GM20431 (cell line): Measurements from ENCODE around the gene SOST.
"Not testable (repeated sequence)": the region's sequence is repeated elsewhere in the genome, so short reads cannot be mapped to it uniquely, and the experiment has no call there.

ENCODE experiments used
- in situ Hi-C: fragments of 300-500 bp; cut with MseI, MboI; formaldehyde crosslinking; loops from one replicate; pipeline ENCODE4 v1.15.0; 2020; ENCODE audit warnings: low sequenced_read_pairs; ENCODE audit not compliant: unreplicated experiment

The SOST gene

GRCh38 chr17:43758497-43759174 is at the start of gene SOST:
TSS of gene SOST (minus strand) at chr17:43758791. CDS start at chr17:43758741, 50 bp downstream.
- in situ Hi-C loops, result no loop called here

- in situ Hi-C loops, result no loop called here
These were observed 49.5 kb upstream of the SOST start for GRCh38 chr17:43808076-43808475.

GRCh38 chr17:43805117-43805516 is 46.5 kb upstream of the SOST start:
- in situ Hi-C loops, result no loop called here

GRCh38 chr17:43803758-43804157 is 45.2 kb upstream of the SOST start:
- in situ Hi-C loops, result no loop called here

- in situ Hi-C loops, result no loop called here
These were observed 43.3 kb upstream of the SOST start for GRCh38 chr17:43801844-43802243.

- in situ Hi-C loops, result no loop called here
These were observed 42.1 kb upstream of the SOST start for GRCh38 chr17:43800736-43801135.

GRCh38 chr17:43799047-43799446 is 40.5 kb upstream of the SOST start:
- in situ Hi-C loops, result no loop called here

GRCh38 chr17:43798024-43798423 is 39.4 kb upstream of the SOST start:
- in situ Hi-C loops, result not testable (repeated sequence)

- in situ Hi-C loops, result not testable (repeated sequence)
These were observed 34.1 kb upstream of the SOST start for GRCh38 chr17:43792668-43793067.

GRCh38 chr17:43791589-43791988 is 33.0 kb upstream of the SOST start:
- in situ Hi-C loops, result no loop called here

GRCh38 chr17:43790311-43790940 is 31.8 kb upstream of the SOST start:
- in situ Hi-C loops, result no loop called here

- in situ Hi-C loops, result no loop called here
These were observed 30.9 kb upstream of the SOST start for GRCh38 chr17:43789482-43789881.

- in situ Hi-C loops, result no loop called here
These were observed 29.9 kb upstream of the SOST start for GRCh38 chr17:43788540-43788939.

- in situ Hi-C loops, result no loop called here
These were observed 29.1 kb upstream of the SOST start for GRCh38 chr17:43787728-43788127.

GRCh38 chr17:43784628-43785101 is 26.1 kb upstream of the SOST start:
- in situ Hi-C loops, result no loop called here

GRCh38 chr17:43784068-43784467 is 25.5 kb upstream of the SOST start:
- in situ Hi-C loops, result no loop called here

GRCh38 chr17:43782913-43783680 is 24.5 kb upstream of the SOST start:
- in situ Hi-C loops, result no loop called here

- in situ Hi-C loops, result no loop called here
These were observed 21.5 kb upstream of the SOST start, which contains the start of gene CFAP97D1 for GRCh38 chr17:43780135-43780534. TSS of gene CFAP97D1 (plus strand) at chr17:43780435. CDS start at chr17:43780463, 28 bp downstream.

- in situ Hi-C loops, result no loop called here
These were observed 20.8 kb upstream of the SOST start for GRCh38 chr17:43779145-43780125.
